ENCODE data around the gene SPAG8.

DNA sequence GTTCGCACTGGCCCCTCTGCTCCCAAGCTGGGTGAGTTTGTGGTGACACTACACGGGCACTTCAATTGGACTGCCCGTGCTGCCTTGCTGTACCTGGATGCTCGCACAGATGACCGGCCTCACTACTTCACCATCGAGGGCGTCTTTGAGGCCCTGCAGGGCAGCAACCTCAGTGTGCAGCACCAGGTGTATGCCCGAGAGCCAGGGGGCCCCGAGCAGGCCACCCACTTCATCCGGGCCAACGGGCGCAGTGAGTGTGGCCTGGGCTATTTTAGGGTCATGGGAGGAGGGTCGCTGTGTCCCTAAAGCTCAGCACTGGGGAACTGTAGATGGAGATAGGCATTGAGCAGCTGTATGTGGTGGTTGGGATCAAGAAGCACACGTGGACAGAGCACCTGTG is 19.2 kb downstream of the SPAG8 start:
- no peak for TF ChIP-seq EZH2 (IDR thresholded peaks at IDR 0.05; ENCODE audit: borderline replicate concordance, low read depth, low read length, severe bottlenecking)
- TF ChIP-seq, protein P1, sequence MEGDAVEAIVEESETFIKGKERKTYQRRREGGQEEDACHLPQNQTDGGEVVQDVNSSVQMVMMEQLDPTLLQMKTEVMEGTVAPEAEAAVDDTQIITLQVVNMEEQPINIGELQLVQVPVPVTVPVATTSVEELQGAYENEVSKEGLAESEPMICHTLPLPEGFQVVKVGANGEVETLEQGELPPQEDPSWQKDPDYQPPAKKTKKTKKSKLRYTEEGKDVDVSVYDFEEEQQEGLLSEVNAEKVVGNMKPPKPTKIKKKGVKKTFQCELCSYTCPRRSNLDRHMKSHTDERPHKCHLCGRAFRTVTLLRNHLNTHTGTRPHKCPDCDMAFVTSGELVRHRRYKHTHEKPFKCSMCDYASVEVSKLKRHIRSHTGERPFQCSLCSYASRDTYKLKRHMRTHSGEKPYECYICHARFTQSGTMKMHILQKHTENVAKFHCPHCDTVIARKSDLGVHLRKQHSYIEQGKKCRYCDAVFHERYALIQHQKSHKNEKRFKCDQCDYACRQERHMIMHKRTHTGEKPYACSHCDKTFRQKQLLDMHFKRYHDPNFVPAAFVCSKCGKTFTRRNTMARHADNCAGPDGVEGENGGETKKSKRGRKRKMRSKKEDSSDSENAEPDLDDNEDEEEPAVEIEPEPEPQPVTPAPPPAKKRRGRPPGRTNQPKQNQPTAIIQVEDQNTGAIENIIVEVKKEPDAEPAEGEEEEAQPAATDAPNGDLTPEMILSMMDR (IDR thresholded peaks at IDR 0.05; ENCODE audit: borderline replicate concordance, extremely low read depth, low read length, poor library complexity, severe bottlenecking), result no peak

Measured in DND-41 (cell line).